GM19468 (cell line): ENCODE data around the gene CISTR.
"Not testable (repeated sequence)": the region's sequence is repeated elsewhere in the genome, so short reads cannot be mapped to it uniquely, and the experiment has no call there.

Experiments used
- ATAC-seq: cut with Tn5 transposase; IDR thresholded peaks from one replicate; pipeline ENCODE4 v1.9.1; 2021; ENCODE audit warnings: mild to moderate bottlenecking, moderate library complexity, moderate number of reproducible peaks; ENCODE audit not compliant: unreplicated experiment; ENCODE audit errors: extremely low read depth

The CISTR gene

GRCh38 chr12:53726341-53726740 lies 25.4 kb downstream of the CISTR start:
- ATAC-seq = no peak

GRCh38 chr12:53725824-53726223 lies 26.0 kb downstream of the CISTR start:
- ATAC-seq = no peak

- no peak for ATAC-seq
Measured at GRCh38 chr12:53722450-53723041, 29.2 kb downstream of the CISTR start.

GRCh38 chr12:53720946-53721345 lies 30.8 kb downstream of the CISTR start:
- no peak for ATAC-seq

GRCh38 chr12:53719649-53720048 lies 32.1 kb downstream of the CISTR start:
- no peak for ATAC-seq

GRCh38 chr12:53718567-53718966 lies 33.2 kb downstream of the CISTR start:
- not testable (repeated sequence) for ATAC-seq

- no peak for ATAC-seq
Measured at GRCh38 chr12:53717319-53717718, 34.5 kb downstream of the CISTR start.

GRCh38 chr12:53714004-53714403 lies 37.8 kb downstream of the CISTR start:
- ATAC-seq = no peak

GRCh38 chr12:53713516-53713915 lies 38.3 kb downstream of the CISTR start:
- ATAC-seq = no peak

GRCh38 chr12:53712059-53712643 lies 39.6 kb downstream of the CISTR start:
- no peak for ATAC-seq

GRCh38 chr12:53710091-53710490 lies 41.7 kb downstream of the CISTR start:
- ATAC-seq = no peak

- no peak for ATAC-seq
Measured at GRCh38 chr12:53709671-53710070, 42.1 kb downstream of the CISTR start.

GRCh38 chr12:53706080-53706479 lies 45.7 kb downstream of the CISTR start:
- no peak for ATAC-seq

GRCh38 chr12:53703756-53704155 lies 48.0 kb downstream of the CISTR start:
- no peak for ATAC-seq

GRCh38 chr12:53701518-53702264 lies 50.1 kb downstream of the CISTR start:
- ATAC-seq = no peak

- ATAC-seq = no peak
Measured at GRCh38 chr12:53700567-53700966, 51.2 kb downstream of the CISTR start.

- no peak for ATAC-seq
Measured at GRCh38 chr12:53699678-53700025, 52.1 kb downstream of the CISTR start.

GRCh38 chr12:53698948-53699677 lies 52.7 kb downstream of the CISTR start:
- ATAC-seq = no peak

- ATAC-seq = no peak
Measured at GRCh38 chr12:53696655-53697331, 55.0 kb downstream of the CISTR start.
